GM21825 (cell line): ENCODE results near the gene NXPH4.

Experiments
- ATAC-seq: cut with Tn5 transposase; IDR thresholded peaks from one replicate; pipeline ENCODE4 v1.9.1; 2021; ENCODE audit warnings: mild to moderate bottlenecking, moderate library complexity; ENCODE audit not compliant: unreplicated experiment

The NXPH4 gene

GRCh38 chr12:57229634-57230380 lies 13.2 kb downstream of the NXPH4 start, which contains the start of gene SHMT2:
SHMT2 (plus strand) TSS chr12:57229711; CDS start chr12:57229779, 68 bp downstream.
- peak; percentile 51 for ATAC-seq

- no peak for ATAC-seq
Observed at GRCh38 chr12:57230381-57231155, 14.0 kb downstream of the NXPH4 start.

- no peak for ATAC-seq
Observed at GRCh38 chr12:57231276-57232021, 14.9 kb downstream of the NXPH4 start.

- ATAC-seq: no peak
Observed at GRCh38 chr12:57232156-57232756, 15.7 kb downstream of the NXPH4 start.

- ATAC-seq: no peak
Observed at GRCh38 chr12:57233357-57234232, 17.0 kb downstream of the NXPH4 start.

- no peak for ATAC-seq
Observed at GRCh38 chr12:57234233-57234570, 17.6 kb downstream of the NXPH4 start.

GRCh38 chr12:57234571-57235016 lies 18.0 kb downstream of the NXPH4 start:
- no peak for ATAC-seq

- no peak for ATAC-seq
Observed at GRCh38 chr12:57235017-57235727, 18.6 kb downstream of the NXPH4 start.

GRCh38 chr12:57235728-57236131 lies 19.1 kb downstream of the NXPH4 start:
- ATAC-seq: no peak

GRCh38 chr12:57236201-57236924 lies 19.8 kb downstream of the NXPH4 start:
- ATAC-seq: no peak

- ATAC-seq: no peak
Observed at GRCh38 chr12:57236925-57237595, 20.5 kb downstream of the NXPH4 start.

- ATAC-seq: no peak
Observed at GRCh38 chr12:57237596-57237931, 21.0 kb downstream of the NXPH4 start.

GRCh38 chr12:57237932-57238853 lies 21.6 kb downstream of the NXPH4 start:
- ATAC-seq: no peak

- peak; percentile 41 for ATAC-seq
Observed at GRCh38 chr12:57238854-57239554, 22.4 kb downstream of the NXPH4 start.

GRCh38 chr12:57239587-57240065 lies 23.0 kb downstream of the NXPH4 start:
- ATAC-seq: no peak

GRCh38 chr12:57240066-57240921 lies 23.7 kb downstream of the NXPH4 start:
- no peak for ATAC-seq
